HG02798 (cell line): ENCODE data around the gene ZNF236.
"Not testable (repeated sequence)": the region's sequence is repeated elsewhere in the genome, so short reads cannot be mapped to it uniquely, and the experiment has no call there.

ENCODE experiments used
- ATAC-seq: cut with Tn5 transposase; IDR thresholded peaks from one replicate; pipeline ENCODE4 v1.9.1; 2021; ENCODE audit warnings: mild to moderate bottlenecking; ENCODE audit not compliant: unreplicated experiment, poor library complexity

Gene ZNF236

GRCh38 chr18:76822506-76823160 is at the start of gene ZNF236:
ZNF236 (plus strand) TSS chr18:76822557; CDS start chr18:76822608, 51 bp downstream.
- peak; percentile 54 for ATAC-seq

GRCh38 chr18:76772665-76773064 is 49.7 kb upstream of the ZNF236 start:
- no peak for ATAC-seq

- not testable (repeated sequence) for ATAC-seq
Observed at GRCh38 chr18:76777036-76777435, 45.3 kb upstream of the ZNF236 start.

GRCh38 chr18:76783786-76784484 is 38.4 kb upstream of the ZNF236 start:
- ATAC-seq: no peak

GRCh38 chr18:76785872-76786271 is 36.5 kb upstream of the ZNF236 start:
- ATAC-seq: no peak

- ATAC-seq: no peak
Observed at GRCh38 chr18:76788571-76789317, 33.6 kb upstream of the ZNF236 start.

GRCh38 chr18:76791106-76791505 is 31.3 kb upstream of the ZNF236 start:
- ATAC-seq: no peak

- ATAC-seq: no peak
Observed at GRCh38 chr18:76791642-76792041, 30.7 kb upstream of the ZNF236 start.

GRCh38 chr18:76794326-76794725 is 28.0 kb upstream of the ZNF236 start:
- ATAC-seq: no peak

GRCh38 chr18:76801567-76802505 is 20.5 kb upstream of the ZNF236 start:
- ATAC-seq: peak; percentile 98

GRCh38 chr18:76803413-76803812 is 18.9 kb upstream of the ZNF236 start:
- no peak for ATAC-seq

- ATAC-seq: peak; percentile 64
Observed at GRCh38 chr18:76803814-76804213, 18.5 kb upstream of the ZNF236 start.

- ATAC-seq: no peak
Observed at GRCh38 chr18:76805221-76805620, 17.1 kb upstream of the ZNF236 start.

- ATAC-seq: no peak
Observed at GRCh38 chr18:76806301-76806700, 16.1 kb upstream of the ZNF236 start.

- ATAC-seq: no peak
Observed at GRCh38 chr18:76808561-76808960, 13.8 kb upstream of the ZNF236 start.

GRCh38 chr18:76811530-76811929 is 10.8 kb upstream of the ZNF236 start:
- ATAC-seq: peak; percentile 69

- no peak for ATAC-seq
Observed at GRCh38 chr18:76814256-76814655, 8.1 kb upstream of the ZNF236 start.

GRCh38 chr18:76816127-76816526 is 6.2 kb upstream of the ZNF236 start:
- ATAC-seq: no peak

- ATAC-seq: no peak
Observed at GRCh38 chr18:76817888-76818611, 4.3 kb upstream of the ZNF236 start.
